AG09319 (cell line): ENCODE data around the gene IFNAR2.
"Not testable (repeated sequence)": the region's sequence is repeated elsewhere in the genome, so short reads cannot be mapped to it uniquely, and the experiment has no call there.

Experiments
- DNase-seq: peaks from one replicate; pipeline ENCODE4 v3.0.0-alpha.2; 2010; ENCODE audit warnings: low read depth; ENCODE audit errors: extremely low read depth
- CTCF ChIP-seq: IDR thresholded peaks from 2 replicates; pipeline ENCODE4 v1.5.1; 2011; ENCODE audit warnings: low read depth, mild to moderate bottlenecking, inconsistent platforms, low read length, moderate library complexity

IFNAR2 gene

GRCh38 chr21:33237486-33237885, 7.7 kb downstream of the IFNAR2 start:
- no peak for DNase-seq
- TF ChIP-seq CTCF: no peak

DNA sequence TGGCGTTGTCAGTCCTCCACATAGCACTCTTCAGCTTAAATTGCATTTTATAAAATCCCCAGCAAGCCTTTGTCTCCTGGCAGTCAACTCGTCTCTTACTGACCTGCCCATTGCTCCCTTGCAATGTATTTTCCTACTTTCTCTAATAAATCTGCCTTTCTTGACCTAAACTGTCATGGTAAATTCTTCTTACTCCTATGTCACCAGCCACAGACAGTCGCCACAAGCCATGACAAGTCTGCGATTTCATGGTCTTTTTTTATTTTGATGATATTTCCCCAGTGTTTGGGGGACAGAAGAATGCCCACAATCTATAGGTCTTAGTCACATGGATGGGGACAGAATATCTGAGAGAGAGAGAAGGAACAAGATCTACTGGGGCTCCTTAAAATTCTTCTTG, 8.4 kb downstream of the IFNAR2 start:
- DNase-seq: no peak
- no peak for TF ChIP-seq CTCF

DNA sequence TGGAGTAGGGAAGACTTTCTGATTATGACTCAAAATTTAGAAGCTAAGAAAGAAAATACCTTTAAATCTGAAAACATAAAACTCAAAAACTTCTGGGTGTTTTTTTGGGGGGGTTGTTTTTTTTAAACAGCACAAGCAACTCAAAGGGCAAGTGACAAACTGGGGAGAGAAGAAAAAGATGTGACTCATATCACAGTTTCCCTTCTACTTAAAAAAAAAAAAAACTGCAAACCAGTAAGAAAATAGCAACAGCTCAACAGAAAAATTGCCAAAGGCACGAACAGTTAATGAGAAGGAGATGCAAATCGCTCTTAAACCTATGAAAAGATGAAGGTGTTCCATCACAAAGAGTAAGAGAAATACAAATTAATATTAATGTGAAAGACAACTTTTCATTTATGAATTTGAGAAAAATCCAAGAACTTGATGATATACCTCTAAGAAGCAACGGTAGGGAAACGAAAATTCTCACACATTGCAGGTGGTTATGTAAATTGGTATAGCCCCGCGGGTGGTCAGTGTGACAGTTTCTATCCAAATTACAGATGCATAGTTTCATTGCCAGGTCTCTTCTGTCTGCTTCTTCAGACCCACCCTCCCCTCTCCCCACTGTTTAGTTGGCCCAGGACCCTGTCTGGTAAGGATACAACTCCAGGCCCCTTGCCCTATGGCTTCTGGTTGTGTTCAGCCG, 9.0 kb downstream of the IFNAR2 start:
- no peak for TF ChIP-seq CTCF
- DNase-seq: no peak

DNA sequence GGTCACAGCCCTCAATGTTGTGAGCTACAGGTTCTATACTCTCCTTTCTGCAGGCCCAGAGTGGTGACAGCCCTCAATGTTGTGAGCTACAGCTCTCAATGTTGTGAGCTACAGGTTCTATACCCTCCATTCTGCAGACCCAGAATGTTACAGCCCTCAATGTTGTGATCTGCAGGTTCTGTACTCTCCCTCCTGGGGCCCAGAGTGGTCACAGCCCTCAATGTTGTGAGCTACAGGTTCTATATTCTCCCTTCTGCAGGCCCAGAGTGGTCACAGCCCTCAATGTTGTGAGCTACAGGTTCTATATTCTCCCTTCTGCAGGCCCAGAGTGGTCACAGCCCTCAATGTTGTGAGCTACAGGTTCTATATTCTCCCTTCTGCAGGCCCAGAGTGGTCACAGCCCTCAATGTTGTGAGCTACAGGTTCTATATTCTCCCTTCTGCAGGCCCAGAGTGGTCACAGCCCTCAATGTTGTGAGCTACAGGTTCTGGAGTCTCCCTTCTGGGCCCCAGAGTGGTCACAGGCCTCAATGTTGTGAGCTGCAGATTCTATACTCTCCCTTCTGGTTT, 9.9 kb downstream of the IFNAR2 start:
- DNase-seq: not testable (repeated sequence)

DNA sequence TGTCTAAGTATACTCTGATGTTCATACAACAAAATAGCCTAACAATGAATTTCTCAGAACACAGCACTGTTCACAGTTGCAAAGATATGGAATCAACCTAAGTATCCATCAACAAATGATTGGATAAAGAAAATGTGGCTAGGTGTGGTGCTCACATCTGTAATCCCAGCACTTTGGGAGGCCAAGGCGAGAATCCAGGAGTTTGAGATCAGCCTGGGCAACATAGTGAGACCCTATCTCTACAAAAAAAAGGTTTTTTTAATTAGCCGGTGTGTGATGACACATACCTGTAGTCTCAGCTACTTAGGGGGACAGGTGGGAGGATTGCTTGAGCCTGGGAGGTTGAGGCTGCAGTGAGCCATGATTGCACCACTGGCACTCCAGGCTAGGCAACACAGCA, 10.7 kb downstream of the IFNAR2 start:
- TF ChIP-seq CTCF: no peak
- no peak for DNase-seq

DNA sequence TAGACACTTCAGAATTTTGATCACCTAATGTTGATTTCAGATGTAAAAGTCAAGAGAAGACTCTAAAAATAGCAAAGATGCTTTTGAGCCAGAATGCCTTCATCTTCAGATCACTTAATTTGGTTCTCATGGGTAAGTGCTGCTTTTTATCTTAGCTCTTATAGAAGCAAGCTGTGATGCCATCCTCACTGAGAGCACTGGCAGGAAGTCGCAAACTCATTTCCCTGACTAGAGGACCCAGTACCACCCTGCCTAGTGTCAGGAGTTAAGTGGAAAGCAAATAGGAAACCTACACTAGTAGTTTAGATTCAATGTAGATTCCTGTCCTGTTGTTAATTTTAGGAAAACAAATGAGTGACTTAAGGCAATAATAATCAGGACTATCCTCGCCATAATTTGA, 12.1 kb downstream of the IFNAR2 start:
- no peak for TF ChIP-seq CTCF
- DNase-seq: no peak

- DNase-seq: not testable (repeated sequence)
Measured at GRCh38 chr21:33242846-33243245, 13.1 kb downstream of the IFNAR2 start.

DNA sequence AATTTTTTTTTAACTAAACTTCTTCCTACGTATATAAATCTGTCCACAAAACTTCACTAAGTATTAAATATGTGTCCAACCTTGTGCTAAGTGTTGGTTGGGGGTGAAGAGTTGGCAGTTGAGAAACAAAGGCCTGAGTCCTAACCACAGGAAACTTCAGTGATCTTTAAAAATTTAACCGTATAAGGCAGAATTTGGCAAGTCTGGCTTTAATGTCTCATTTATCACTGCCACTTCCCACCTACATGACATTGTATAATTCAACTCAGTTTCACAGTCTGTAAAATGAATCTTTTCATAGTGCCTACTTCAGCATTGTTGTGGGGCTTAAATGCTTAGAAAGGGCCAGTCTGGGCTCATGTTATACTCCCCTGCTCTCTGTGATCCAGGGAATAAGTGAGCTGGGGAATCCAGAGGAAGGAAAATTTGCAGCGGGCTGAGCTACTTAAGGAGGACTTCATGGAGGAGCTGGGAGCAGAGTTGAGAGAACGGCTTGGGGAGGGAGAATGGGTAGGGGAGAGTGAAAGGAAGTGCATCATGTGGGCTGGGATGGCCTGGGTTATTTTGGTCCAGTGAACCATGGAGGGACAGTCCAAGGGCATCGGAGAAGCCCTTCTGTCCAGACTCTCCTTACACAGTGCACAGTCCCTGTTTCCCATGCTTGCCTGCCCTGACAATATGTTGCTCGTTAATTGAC, 14.5 kb downstream of the IFNAR2 start:
- TF ChIP-seq CTCF: no peak
- no peak for DNase-seq
